Measurements from ENCODE around the gene LGALS12. TPM values are rescaled to one million over a fixed set of nuclear protein-coding genes. Genes with fewer than 3 reads are reported as not detected.
"Not testable (repeated sequence)": the region's sequence is repeated elsewhere in the genome, so short reads cannot be mapped to it uniquely, and the experiment has no call there.

LGALS12 gene
- total RNA-seq, 1 experiment from 2014 or later: 0.07 TPM

GRCh38 chr11:63537293-63538101 is 31.6 kb downstream of the LGALS12 start:
- Histone ChIP-seq H3K4me3 (ENCODE audit: low read length) (peak overlapping the region; percentile 53; the same call in 1 of the 2 replicates), H2AFZ (ENCODE audit: low read length) (peak overlapping the region; percentile 89), H3K27ac (ENCODE audit: low read length) (no peak overlapping the region), H3F3A (ENCODE audit: low read length, unreplicated experiment) (no peaks in the 10 kb centered on the region), H3K9ac (ENCODE audit: low read length) (no peak overlapping the region), H3K27me3 (ENCODE audit: low read length) (no peaks in the 10 kb centered on the region), H3K9me3 (ENCODE audit: low read length) (no peaks in the 10 kb centered on the region), H3K36me3 (ENCODE audit: low read depth, low read length) (no peaks in the 10 kb centered on the region), H4K20me1 (ENCODE audit: low read length) (no peaks in the 10 kb centered on the region), H3K4me1 (ENCODE audit: insufficient read depth, low read length) (peaks cover 20% of the 10 kb centered on the region), H3K79me2 (ENCODE audit: low read length) (no peaks in the 10 kb centered on the region), H3K4me2 (ENCODE audit: low read length) (peak overlapping the region; percentile 77), H3K9me2 (replicated peaks; ENCODE audit: low read length) (no peaks in the 10 kb centered on the region)
- ChIA-PET POLR2A (ENCODE audit: unreplicated experiment) (no interaction called here), CTCF (no interaction called here)
- DNase-seq (no peak), ATAC-seq (peak; percentile 39)
- intact Hi-C loops (cut with micrococcal nuclease): no loop called here
- TF ChIP-seq CTCF (conservative IDR thresholded peaks at IDR 0.05; ENCODE audit: low read depth, low read length) (no peak), EZH2 (IDR thresholded peaks at IDR 0.05; ENCODE audit: low read length, unreplicated experiment) (no peak), EZH2phosphoT487 (IDR thresholded peaks at IDR 0.05; ENCODE audit: borderline replicate concordance, low read length) (no peak)
- BruUV-seq (replicated peaks): no TSS peak

- H3K27me3 ChIP-seq (ENCODE audit: low read length); H3F3A ChIP-seq (ENCODE audit: low read length, unreplicated experiment); H3K4me3 ChIP-seq (ENCODE audit: low read length); H3K4me2 ChIP-seq (ENCODE audit: low read length); H3K9me2 ChIP-seq (replicated peaks; ENCODE audit: low read length); intact Hi-C loops (cut with micrococcal nuclease); H3K27ac ChIP-seq (ENCODE audit: low read length); H3K4me1 ChIP-seq (ENCODE audit: insufficient read depth, low read length); H2AFZ ChIP-seq (ENCODE audit: low read length); BruUV-seq (replicated peaks); DNase-seq; H4K20me1 ChIP-seq (ENCODE audit: low read length); POLR2A ChIA-PET (ENCODE audit: unreplicated experiment); ATAC-seq; H3K79me2 ChIP-seq (ENCODE audit: low read length); H3K36me3 ChIP-seq (ENCODE audit: low read depth, low read length); H3K9ac ChIP-seq (ENCODE audit: low read length); CTCF ChIA-PET; H3K9me3 ChIP-seq (ENCODE audit: low read length): not testable (repeated sequence)
These were observed 36.6 kb downstream of the LGALS12 start for GRCh38 chr11:63542506-63542905.

- intact Hi-C loops (cut with micrococcal nuclease): no loop called here
- H3K9me2 ChIP-seq (replicated peaks; ENCODE audit: low read length): no peaks in the 10 kb centered on the region
- no peaks in the 10 kb centered on the region for H4K20me1 ChIP-seq (ENCODE audit: low read length)
- ATAC-seq (no peak), DNase-seq (no peak)
- H3K4me1 ChIP-seq (ENCODE audit: insufficient read depth, low read length): no peaks in the 10 kb centered on the region
- H3K79me2 ChIP-seq (ENCODE audit: low read length): no peaks in the 10 kb centered on the region
- no TSS peak for BruUV-seq (replicated peaks)
- no peaks in the 10 kb centered on the region for H3K27me3 ChIP-seq (ENCODE audit: low read length)
- POLR2A ChIA-PET (ENCODE audit: unreplicated experiment): no interaction called here
- no peaks in the 10 kb centered on the region for H3K9me3 ChIP-seq (ENCODE audit: low read length)
- CTCF ChIA-PET: no interaction called here
- H2AFZ ChIP-seq (ENCODE audit: low read length): no peak overlapping the region
- H3K36me3 ChIP-seq (ENCODE audit: low read depth, low read length): no peaks in the 10 kb centered on the region
- no peak overlapping the region for H3K4me2 ChIP-seq (ENCODE audit: low read length)
- TF ChIP-seq CTCF (conservative IDR thresholded peaks at IDR 0.05; ENCODE audit: low read depth, low read length) (no peak), EZH2phosphoT487 (IDR thresholded peaks at IDR 0.05; ENCODE audit: borderline replicate concordance, low read length) (no peak), EZH2 (IDR thresholded peaks at IDR 0.05; ENCODE audit: low read length, unreplicated experiment) (no peak)
- H3K9ac ChIP-seq (ENCODE audit: low read length): no peak overlapping the region
- H3K27ac ChIP-seq (ENCODE audit: low read length): no peak overlapping the region
- no peak overlapping the region for H3K4me3 ChIP-seq (ENCODE audit: low read length)
- no peaks in the 10 kb centered on the region for H3F3A ChIP-seq (ENCODE audit: low read length, unreplicated experiment)
These were observed 37.8 kb downstream of the LGALS12 start for GRCh38 chr11:63543711-63544110.
